ENCODE data around the gene TCF7L1. TPM values are rescaled to one million over a fixed set of nuclear protein-coding genes. Genes with fewer than 3 reads are reported as not detected.

The TCF7L1 gene
- total RNA-seq, 4 donors from 2014 or later: 2.1 to 14.0 (median 3.9) TPM

DNA sequence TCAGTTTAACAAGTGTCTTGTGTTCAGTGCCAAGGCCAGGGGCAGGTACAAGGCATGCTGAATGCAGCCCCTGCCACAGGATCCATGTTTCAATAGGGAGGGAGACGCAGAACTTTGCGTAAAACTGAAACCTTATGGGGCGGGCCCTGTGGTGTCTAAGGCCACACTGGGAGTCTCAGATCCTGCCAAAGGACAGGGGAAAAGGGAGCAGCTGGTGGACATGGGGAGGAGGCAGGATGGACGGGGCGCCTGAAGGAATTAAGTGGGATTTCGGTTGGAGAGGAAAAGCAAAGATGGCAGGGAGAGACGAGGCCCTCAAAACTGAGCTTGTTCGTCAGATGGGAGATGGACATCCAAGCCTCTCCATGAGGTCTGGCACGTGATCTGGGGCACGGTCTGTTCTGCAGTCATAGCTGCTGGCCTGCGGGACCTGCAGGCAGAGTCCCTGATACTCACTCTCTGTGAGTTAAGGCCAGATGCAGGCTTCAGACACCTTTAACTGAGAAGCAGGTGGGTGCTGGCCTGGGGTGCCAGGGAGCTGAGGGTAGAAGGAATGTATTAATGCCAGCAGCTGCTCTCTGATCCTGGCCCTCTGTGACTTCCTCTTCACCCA, 48.8 kb downstream of the TCF7L1 start:
- no peak for ATAC-seq (ENCODE audit: low FRiP score)

DNA sequence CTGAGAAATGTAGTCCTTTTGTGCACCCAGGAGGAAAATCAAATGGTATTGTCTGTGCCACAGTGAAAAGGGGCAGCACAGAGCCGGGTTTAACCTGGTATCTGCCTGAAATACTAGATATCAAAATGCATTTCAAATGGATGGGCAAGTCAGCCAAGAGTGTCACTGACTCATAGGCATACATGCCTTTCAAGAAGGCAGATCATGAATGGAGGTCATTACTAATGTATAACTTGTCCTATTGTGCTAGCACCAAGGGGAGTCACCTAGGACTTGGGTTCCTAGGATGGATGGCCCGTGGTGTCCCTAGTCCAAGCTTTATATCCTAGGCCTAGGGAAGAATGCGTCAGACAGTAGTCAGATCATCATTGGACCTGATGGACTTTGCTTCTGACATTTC, 49.9 kb downstream of the TCF7L1 start:
- TF ChIP-seq, protein P1, sequence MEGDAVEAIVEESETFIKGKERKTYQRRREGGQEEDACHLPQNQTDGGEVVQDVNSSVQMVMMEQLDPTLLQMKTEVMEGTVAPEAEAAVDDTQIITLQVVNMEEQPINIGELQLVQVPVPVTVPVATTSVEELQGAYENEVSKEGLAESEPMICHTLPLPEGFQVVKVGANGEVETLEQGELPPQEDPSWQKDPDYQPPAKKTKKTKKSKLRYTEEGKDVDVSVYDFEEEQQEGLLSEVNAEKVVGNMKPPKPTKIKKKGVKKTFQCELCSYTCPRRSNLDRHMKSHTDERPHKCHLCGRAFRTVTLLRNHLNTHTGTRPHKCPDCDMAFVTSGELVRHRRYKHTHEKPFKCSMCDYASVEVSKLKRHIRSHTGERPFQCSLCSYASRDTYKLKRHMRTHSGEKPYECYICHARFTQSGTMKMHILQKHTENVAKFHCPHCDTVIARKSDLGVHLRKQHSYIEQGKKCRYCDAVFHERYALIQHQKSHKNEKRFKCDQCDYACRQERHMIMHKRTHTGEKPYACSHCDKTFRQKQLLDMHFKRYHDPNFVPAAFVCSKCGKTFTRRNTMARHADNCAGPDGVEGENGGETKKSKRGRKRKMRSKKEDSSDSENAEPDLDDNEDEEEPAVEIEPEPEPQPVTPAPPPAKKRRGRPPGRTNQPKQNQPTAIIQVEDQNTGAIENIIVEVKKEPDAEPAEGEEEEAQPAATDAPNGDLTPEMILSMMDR (IDR thresholded peaks at IDR 0.05): no peak
- ATAC-seq (ENCODE audit: low FRiP score): no peak
- no peak for DNase-seq (ENCODE audit: low spot score)

More for the DNA sequence above, 48.8 kb downstream of the TCF7L1 start:
- TF ChIP-seq, protein P1 (IDR thresholded peaks at IDR 0.05): no peak
- DNase-seq (ENCODE audit: low spot score): no peak

DNA sequence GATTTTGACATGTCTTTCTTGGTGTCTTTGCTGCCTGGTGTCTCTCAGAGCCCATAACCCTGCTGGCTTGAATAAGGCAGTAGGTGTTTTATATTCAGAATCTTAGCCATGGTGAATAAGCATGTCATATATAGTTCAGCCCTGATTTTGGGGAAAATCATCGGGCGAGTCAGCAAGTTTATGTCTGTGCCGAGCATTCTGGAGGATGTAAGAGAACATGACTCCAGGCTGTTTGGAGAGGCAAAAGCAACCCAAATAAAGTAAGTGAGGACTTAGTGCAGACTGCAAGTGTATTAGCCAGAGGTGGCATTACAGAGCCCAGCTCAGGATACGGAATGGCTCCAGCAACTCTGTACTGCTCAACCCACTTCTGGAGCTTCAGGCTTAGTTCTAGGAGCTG, 50.3 kb downstream of the TCF7L1 start:
- ATAC-seq (ENCODE audit: low FRiP score) (no peak), DNase-seq (ENCODE audit: low spot score) (no peak)
- TF ChIP-seq, protein P1 (IDR thresholded peaks at IDR 0.05): no peak

DNA sequence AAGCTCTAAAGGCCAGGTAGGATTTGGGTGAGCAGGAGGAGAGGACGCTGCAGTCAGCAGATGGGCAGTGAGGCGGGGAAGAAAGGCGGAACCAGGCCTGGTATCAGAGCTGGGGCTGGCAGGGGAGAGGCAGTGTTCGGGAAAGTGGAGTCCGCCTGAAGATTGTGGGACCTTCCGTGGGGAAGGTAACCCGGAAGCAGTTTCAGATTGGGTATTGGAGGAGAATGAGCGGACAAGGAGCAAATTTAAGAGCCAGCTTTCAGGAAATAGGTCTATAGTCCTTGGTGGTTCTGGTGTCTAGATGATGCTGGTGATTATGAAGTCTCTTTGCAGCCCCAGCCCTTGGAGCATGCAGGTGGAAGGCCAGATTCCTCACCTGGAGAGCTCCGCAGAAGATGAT, 51.0 kb downstream of the TCF7L1 start:
- DNase-seq (ENCODE audit: low spot score) (no peak), ATAC-seq (ENCODE audit: low FRiP score) (no peak)
- TF ChIP-seq, protein P1 (IDR thresholded peaks at IDR 0.05): no peak

DNA sequence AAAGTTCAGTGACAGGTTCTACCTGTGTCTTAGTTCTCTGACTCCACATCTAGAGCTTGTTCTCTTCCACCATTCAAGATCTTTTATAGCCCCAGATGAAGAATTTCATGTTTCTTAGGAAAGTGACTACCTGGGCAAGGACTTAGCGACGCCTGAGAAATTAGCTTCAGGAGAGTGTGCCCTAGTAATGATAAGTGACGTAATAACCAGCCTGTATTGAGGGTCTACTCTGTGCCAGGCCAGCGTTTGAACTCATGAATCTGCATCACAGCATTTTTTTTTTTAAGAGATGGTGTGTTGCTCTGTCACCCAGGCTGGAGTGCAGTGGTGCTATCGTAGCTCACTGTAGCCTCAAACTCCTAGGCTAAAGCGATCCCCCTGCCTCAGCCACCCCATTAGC, 51.8 kb downstream of the TCF7L1 start:
- ATAC-seq (ENCODE audit: low FRiP score): no peak
- no peak for DNase-seq (ENCODE audit: low spot score)
- TF ChIP-seq, protein P1 (IDR thresholded peaks at IDR 0.05): no peak

DNA sequence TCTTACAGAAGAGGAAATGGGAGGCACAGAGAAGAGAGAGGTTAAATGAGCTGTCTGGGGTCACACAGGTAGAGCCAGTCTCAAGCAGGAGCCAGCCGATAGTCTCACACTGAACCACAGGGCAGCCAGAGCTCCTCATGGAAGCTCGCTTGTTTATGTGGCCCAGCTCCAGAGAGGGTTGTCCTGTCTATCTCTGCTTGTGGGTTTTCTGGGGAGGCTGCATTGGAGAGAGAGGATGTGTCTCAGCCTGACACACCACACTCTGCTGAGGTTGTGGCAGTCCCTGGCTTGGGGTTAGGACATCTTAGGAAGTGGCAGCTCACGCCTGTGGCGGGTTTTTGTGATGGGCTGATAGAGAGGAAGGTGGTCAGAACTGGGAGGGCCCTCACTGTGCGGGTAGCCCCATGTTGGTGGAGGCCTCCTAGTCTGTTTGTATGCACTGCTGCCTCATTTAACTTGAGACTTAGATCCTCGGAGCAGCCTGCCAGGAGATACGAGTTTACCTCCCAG, 52.3 kb downstream of the TCF7L1 start:
- no peak for DNase-seq (ENCODE audit: low spot score)
- TF ChIP-seq, protein P1 (IDR thresholded peaks at IDR 0.05): no peak
- no peak for ATAC-seq (ENCODE audit: low FRiP score)

DNA sequence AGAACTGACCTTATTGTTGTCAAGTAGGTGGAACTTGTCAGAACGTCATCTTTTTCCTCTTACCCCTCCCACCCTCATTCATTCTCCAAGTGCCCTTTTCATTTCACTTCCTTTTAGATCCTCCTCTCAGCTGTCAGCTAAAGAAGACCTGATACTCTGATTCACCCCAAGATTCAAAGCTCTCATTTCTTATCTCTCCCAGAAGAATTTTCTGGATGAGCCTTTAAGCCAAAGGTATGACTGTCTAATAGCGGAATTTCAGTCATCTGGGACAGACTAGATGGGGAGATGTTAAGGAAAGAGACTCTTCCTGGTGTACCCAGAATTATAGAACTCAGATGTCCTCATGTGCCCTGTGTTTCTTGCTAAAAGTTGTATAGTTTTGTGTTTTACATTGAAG, 53.9 kb downstream of the TCF7L1 start:
- ATAC-seq (ENCODE audit: low FRiP score) (no peak), DNase-seq (ENCODE audit: low spot score) (no peak)
- TF ChIP-seq, protein P1 (IDR thresholded peaks at IDR 0.05): no peak
